Astrocyte of the cerebellum (primary cell): ENCODE measurements around the gene TYSND1.
"Not testable (repeated sequence)": the region's sequence is repeated elsewhere in the genome, so short reads cannot be mapped to it uniquely, and the experiment has no call there.

Source experiments
- DNase-seq: peaks from one replicate; pipeline ENCODE4 v3.0.0-alpha.2; 2011; ENCODE audit warnings: low read depth
- H3K4me3 ChIP-seq: 2 replicates; pipeline ENCODE4 v1.5.1; 2011; ENCODE audit warnings: mild to moderate bottlenecking, low read depth, low read length, moderate library complexity
- CTCF ChIP-seq: IDR thresholded peaks from 2 replicates; pipeline ENCODE4 v1.5.1; 2012; ENCODE audit warnings: low read length, low read depth, moderate library complexity, mild to moderate bottlenecking; ENCODE audit errors: missing control alignments
- in situ Hi-C: cut with HindIII; loops from 2 replicates; pipeline ENCODE4 v1.10.0; 2017; ENCODE audit warnings: low sequenced_read_pairs

TYSND1 gene

GRCh38 chr10:70126700-70127395, 19.7 kb downstream of the TYSND1 start:
- no peak overlapping the region for H3K4me3 ChIP-seq
- no peak for DNase-seq
- in situ Hi-C loops, result no loop called here
- TF ChIP-seq CTCF, result no peak

- H3K4me3 ChIP-seq, result no peak overlapping the region
- no peak for TF ChIP-seq CTCF
- in situ Hi-C loops, result no loop called here
- no peak for DNase-seq
These were observed 20.5 kb downstream of the TYSND1 start for GRCh38 chr10:70125918-70126552.

GRCh38 chr10:70124918-70125317, 21.6 kb downstream of the TYSND1 start:
- no peak for TF ChIP-seq CTCF
- DNase-seq, result no peak
- in situ Hi-C loops, result no loop called here
- H3K4me3 ChIP-seq, result no peak overlapping the region

GRCh38 chr10:70124415-70124814, 22.1 kb downstream of the TYSND1 start:
- TF ChIP-seq CTCF, result no peak
- in situ Hi-C loops, result no loop called here
- no peak overlapping the region for H3K4me3 ChIP-seq
- no peak for DNase-seq

GRCh38 chr10:70123817-70124216, 22.7 kb downstream of the TYSND1 start:
- in situ Hi-C loops, result no loop called here
- no peak for TF ChIP-seq CTCF
- DNase-seq, result no peak
- H3K4me3 ChIP-seq, result no peak overlapping the region

GRCh38 chr10:70123166-70123565, 23.3 kb downstream of the TYSND1 start:
- in situ Hi-C loops, H3K4me3 ChIP-seq, DNase-seq: not testable (repeated sequence)

GRCh38 chr10:70122742-70123141, 23.8 kb downstream of the TYSND1 start:
- no peak for TF ChIP-seq CTCF
- H3K4me3 ChIP-seq, result no peak overlapping the region
- in situ Hi-C loops, result no loop called here
- DNase-seq, result no peak
